ENCODE data around the gene LRP1B.

DNA sequence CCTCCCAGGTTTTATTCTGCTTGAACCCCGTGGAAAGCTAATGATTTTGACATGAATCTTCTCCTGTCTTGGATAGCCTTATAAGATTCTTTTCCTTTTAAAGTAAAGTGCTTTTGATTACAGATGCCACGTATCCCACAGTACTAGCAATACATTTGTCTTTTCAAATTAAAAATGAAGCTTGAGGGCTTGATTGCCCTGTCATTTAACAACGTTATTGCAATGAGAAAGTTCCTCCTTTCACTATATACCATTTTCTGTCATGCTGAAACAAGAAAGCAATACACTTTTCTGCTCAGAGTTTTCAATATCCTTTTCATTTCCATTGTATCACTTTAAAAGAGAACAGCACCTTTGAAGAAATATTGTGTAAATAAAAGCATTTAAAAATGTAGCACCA lies 814.7 kb downstream of the LRP1B start:
- TF ChIP-seq TAF1 (conservative IDR thresholded peaks at IDR 0.05) (no peak), RAD21 (IDR thresholded peaks at IDR 0.05) (no peak)
